Hepatocyte (in vitro differentiated cells): ENCODE measurements around the gene CTSD. TPM values are rescaled to one million over a fixed set of nuclear protein-coding genes. Genes with fewer than 3 reads are reported as not detected.

ENCODE experiments used
- DNase-seq: peaks from one replicate; pipeline ENCODE4 v3.0.0-alpha.2; 2016; ENCODE audit warnings: low spot score
- H2AFZ ChIP-seq: fragments of 200-600 bp; sonication (generic); 2 replicates; pipeline ENCODE4 v1.6.0; 2016; ENCODE audit warnings: antibody characterized with exemption, mild to moderate bottlenecking
- H3K27ac ChIP-seq: fragments of 200-600 bp; sonication (generic); 2 replicates; pipeline ENCODE4 v1.5.1; 2016; ENCODE audit warnings: mild to moderate bottlenecking
- H3K27me3 ChIP-seq: fragments of 200-600 bp; sonication (generic); 2 replicates; pipeline ENCODE4 v1.6.1; 2016
- H3K36me3 ChIP-seq: fragments of 200-600 bp; sonication (generic); replicated peaks from 2 replicates; pipeline ENCODE4 v1.5.1; 2016; ENCODE audit warnings: low read depth; ENCODE audit not compliant: insufficient read depth
- H3K4me1 ChIP-seq: fragments of 200-600 bp; sonication (generic); 2 replicates; pipeline ENCODE4 v1.5.1; 2016; ENCODE audit warnings: mild to moderate bottlenecking, moderate library complexity; ENCODE audit not compliant: insufficient read depth
- H3K4me2 ChIP-seq: fragments of 200-600 bp; sonication (generic); 2 replicates; pipeline ENCODE4 v1.6.0; 2016
- H3K4me3 ChIP-seq: fragments of 200-600 bp; sonication (generic); 2 replicates; pipeline ENCODE4 v1.5.1; 2016; ENCODE audit warnings: mild to moderate bottlenecking
- H3K79me2 ChIP-seq: fragments of 200-600 bp; sonication (generic); 2 replicates; pipeline ENCODE4 v1.6.0; 2017; ENCODE audit warnings: mild to moderate bottlenecking
- H3K9me2 ChIP-seq: fragments of 200-600 bp; sonication (generic); replicated peaks from 2 replicates; pipeline ENCODE4 v1.6.0; 2017; ENCODE audit warnings: mild to moderate bottlenecking; ENCODE audit not compliant: insufficient read depth
- H3K9me3 ChIP-seq: fragments of 200-600 bp; sonication (generic); 2 replicates; pipeline ENCODE4 v1.5.1; 2016; ENCODE audit warnings: low read depth, mild to moderate bottlenecking
- H4K20me1 ChIP-seq: fragments of 200-600 bp; sonication (generic); 2 replicates; pipeline ENCODE4 v1.6.0; 2016; ENCODE audit warnings: mild to moderate bottlenecking; ENCODE audit not compliant: insufficient read depth, poor library complexity, severe bottlenecking
- CTCF ChIP-seq: fragments of 200-600 bp; sonication (generic); IDR thresholded peaks from 2 replicates; pipeline ENCODE4 v1.5.1; 2016; ENCODE audit warnings: antibody characterized with exemption, mild to moderate bottlenecking; ENCODE audit not compliant: poor library complexity
- EZH2 ChIP-seq: fragments of 200-600 bp; sonication (generic); IDR thresholded peaks from 2 replicates; pipeline ENCODE4 v1.6.1; 2016; ENCODE audit warnings: antibody characterized with exemption, mild to moderate bottlenecking, borderline replicate concordance
- EZH2phosphoT487 ChIP-seq: fragments of 200-600 bp; sonication (generic); IDR thresholded peaks from one replicate; pipeline ENCODE4 v1.6.1; 2018; ENCODE audit warnings: antibody characterized with exemption, mild to moderate bottlenecking, low read depth, moderate library complexity; ENCODE audit not compliant: unreplicated experiment, severe bottlenecking
- WGBS: methylation state at CpG from one replicate; pipeline ENCODE4 v1.1.6; 2016; ENCODE audit warnings: low lambda C conversion rate; ENCODE audit errors: missing lambda C conversion rate; 5-methylcytosine and 5-hydroxymethylcytosine counted together
- polyA plus RNA-seq: library from polyadenylated mRNA; unstranded; fragments of >200 nt; fragmentation: Nextera tagmentation; extraction: Ambion mirVana; gene quantifications from 2 replicates; pipeline ENCODE4 v1.2.1, GENCODE V29; 2016
- total RNA-seq: library from RNA; depleted of rRNA; stranded (reverse); fragments of >200 nt; gene quantifications from 2 replicates; pipeline ENCODE4 v1.2.3, GENCODE V29; 2014

Gene CTSD
- total and polyA plus RNA-seq, 2 experiments from 2014 or later, result 562 to 1,283 TPM

GRCh38 chr11:1780700-1781592 lies 17.2 kb upstream of the CTSD start:
- no peak for TF ChIP-seq EZH2phosphoT487
- TF ChIP-seq CTCF, result no peak
- no peak for TF ChIP-seq EZH2
- no peak overlapping the region for H3K27ac ChIP-seq
- H3K27me3 ChIP-seq, result no peaks in the 10 kb centered on the region
- no peaks in the 10 kb centered on the region for H3K4me1 ChIP-seq
- no peaks in the 10 kb centered on the region for H3K79me2 ChIP-seq
- H4K20me1 ChIP-seq, result no peaks in the 10 kb centered on the region
- H3K4me2 ChIP-seq, result no peak overlapping the region
- no peaks in the 10 kb centered on the region for H3K9me3 ChIP-seq
- WGBS, result 84% methylated on average over 25 of the region's 25 CpGs
- H2AFZ ChIP-seq, result no peak overlapping the region
- H3K9me2 ChIP-seq, result no peaks in the 10 kb centered on the region
- H3K36me3 ChIP-seq, result no peaks in the 10 kb centered on the region
- DNase-seq, result no peak
- H3K4me3 ChIP-seq, result no peak overlapping the region

GRCh38 chr11:1779806-1780699 lies 16.3 kb upstream of the CTSD start:
- H3K4me1 ChIP-seq, result no peaks in the 10 kb centered on the region
- H3K4me2 ChIP-seq, result no peak overlapping the region
- no peak overlapping the region for H2AFZ ChIP-seq
- H3K27me3 ChIP-seq, result no peaks in the 10 kb centered on the region
- no peak overlapping the region for H3K27ac ChIP-seq
- H3K9me3 ChIP-seq, result no peaks in the 10 kb centered on the region
- no peaks in the 10 kb centered on the region for H4K20me1 ChIP-seq
- DNase-seq, result no peak
- H3K36me3 ChIP-seq, result no peaks in the 10 kb centered on the region
- TF ChIP-seq CTCF (no peak), EZH2 (no peak), EZH2phosphoT487 (no peak)
- no peaks in the 10 kb centered on the region for H3K79me2 ChIP-seq
- 92% methylated on average over 25 of the region's 34 CpGs for WGBS
- H3K9me2 ChIP-seq, result no peaks in the 10 kb centered on the region
- H3K4me3 ChIP-seq, result no peak overlapping the region

GRCh38 chr11:1779034-1779805 lies 15.5 kb upstream of the CTSD start:
- DNase-seq, result no peak

More at GRCh38 chr11:1779034-1779805, 15.5 kb upstream of the CTSD start:
- no peak for TF ChIP-seq EZH2
- no peak for TF ChIP-seq CTCF
- TF ChIP-seq EZH2phosphoT487, result no peak
- Histone ChIP-seq H3K27ac (no peak overlapping the region), H3K4me3 (no peak overlapping the region), H3K9me3 (no peaks in the 10 kb centered on the region), H3K4me1 (no peaks in the 10 kb centered on the region), H3K9me2 (no peaks in the 10 kb centered on the region), H2AFZ (no peak overlapping the region), H3K4me2 (no peak overlapping the region), H3K79me2 (no peaks in the 10 kb centered on the region), H3K36me3 (no peaks in the 10 kb centered on the region), H3K27me3 (no peaks in the 10 kb centered on the region), H4K20me1 (no peaks in the 10 kb centered on the region)
- 89% methylated on average over 17 of the region's 17 CpGs for WGBS
